HG03060 (cell line): ENCODE data around the gene NRP1.

Source experiments
- ATAC-seq: cut with Tn5 transposase; IDR thresholded peaks from one replicate; pipeline ENCODE4 v1.9.1; 2021; ENCODE audit warnings: low read depth, moderate number of reproducible peaks; ENCODE audit not compliant: unreplicated experiment

NRP1 gene

GRCh38 chr10:33217854-33218253 is 116.6 kb downstream of the NRP1 start:
- no peak for ATAC-seq

GRCh38 chr10:33216661-33217427 is 117.6 kb downstream of the NRP1 start:
- no peak for ATAC-seq

GRCh38 chr10:33215635-33216034 is 118.8 kb downstream of the NRP1 start:
- no peak for ATAC-seq

DNA sequence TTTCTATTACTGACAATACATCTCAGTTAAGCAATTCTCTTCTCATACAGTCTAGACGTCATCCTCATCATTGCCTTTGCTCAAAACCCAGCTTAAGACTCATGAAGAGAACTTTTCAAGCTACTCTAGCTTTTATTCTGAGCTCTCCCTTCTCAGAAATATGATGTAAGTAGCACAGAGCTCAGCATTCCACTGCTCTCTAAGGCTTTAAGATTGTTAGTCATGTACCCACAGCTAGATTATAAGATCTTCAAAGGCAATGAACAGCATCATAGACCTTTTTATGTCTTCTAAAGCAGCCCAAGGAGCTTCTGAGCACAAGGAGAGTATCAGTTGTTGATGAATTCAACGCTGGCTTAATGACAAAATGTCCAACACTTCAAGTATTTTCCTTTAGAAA is 119.3 kb downstream of the NRP1 start:
- no peak for ATAC-seq

- ATAC-seq, result no peak
These were observed 120.3 kb downstream of the NRP1 start for GRCh38 chr10:33214174-33214573.

DNA sequence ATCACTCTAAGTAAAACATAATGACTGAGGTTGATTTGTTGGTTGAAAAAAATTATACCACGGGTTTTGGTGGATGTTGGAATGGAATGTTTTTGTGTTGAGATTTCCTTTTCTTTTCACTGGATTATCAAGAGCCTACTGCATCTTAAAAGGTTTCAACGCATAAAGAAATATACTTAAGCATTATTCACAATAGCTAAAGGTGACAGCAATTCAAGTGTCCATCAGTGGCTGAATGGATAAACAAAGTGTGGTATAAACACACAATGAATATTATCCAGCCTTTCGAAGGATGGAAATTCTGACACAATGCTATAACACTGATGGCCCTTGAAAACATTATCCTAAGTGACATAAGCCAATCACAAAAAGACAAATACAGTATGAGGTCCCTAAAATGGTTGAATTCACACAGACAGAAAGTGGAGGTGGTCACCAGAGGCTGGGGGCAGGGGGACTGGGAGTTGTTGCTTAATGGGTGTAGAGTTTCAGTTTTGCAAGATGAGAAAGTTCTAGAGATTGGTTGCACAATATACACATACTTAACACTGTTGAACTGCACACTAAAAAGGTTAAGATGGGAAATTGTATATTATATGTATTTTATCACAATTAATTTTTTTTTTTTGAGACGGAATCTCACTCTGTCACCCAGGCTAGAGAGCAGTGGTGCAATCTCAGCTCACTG is 122.3 kb downstream of the NRP1 start:
- no peak for ATAC-seq

DNA sequence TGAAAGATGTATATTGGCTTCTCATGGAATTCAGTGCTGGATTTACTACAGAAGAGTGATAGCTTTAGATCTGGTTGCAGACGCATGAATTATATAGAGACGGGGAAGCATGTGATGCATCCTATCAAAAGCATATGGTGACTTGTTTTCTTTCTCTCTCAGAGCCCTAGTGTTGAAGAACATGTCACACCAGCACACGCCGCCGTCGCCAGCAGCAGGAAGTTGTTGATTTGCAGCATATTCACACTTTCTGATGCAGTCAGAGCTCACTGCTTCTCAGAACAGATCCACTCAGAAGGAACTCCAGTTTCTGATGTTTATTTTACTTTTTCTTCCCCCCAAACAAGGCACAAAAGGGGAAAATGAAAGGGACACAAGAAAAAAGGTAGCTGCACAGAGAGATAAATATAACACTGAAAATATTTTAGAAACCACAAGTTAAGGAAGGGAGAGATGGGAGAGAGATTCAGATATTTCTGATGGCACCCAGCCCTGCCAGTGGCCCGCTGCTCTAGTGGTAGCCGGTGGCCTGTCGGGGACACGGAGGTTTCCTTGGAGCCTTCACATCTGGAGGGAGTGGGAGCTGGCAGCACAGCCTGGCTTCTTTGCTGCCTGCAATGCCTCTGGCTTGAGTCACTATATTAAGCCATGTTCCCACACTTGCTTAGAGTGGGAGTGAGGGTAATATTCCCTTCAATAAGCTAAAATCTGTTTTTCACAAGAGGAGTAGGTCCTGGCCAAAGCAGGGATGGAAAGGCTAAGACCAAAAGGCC is 123.2 kb downstream of the NRP1 start:
- ATAC-seq, result no peak

- no peak for ATAC-seq
These were observed 124.7 kb downstream of the NRP1 start for GRCh38 chr10:33209802-33210201.

DNA sequence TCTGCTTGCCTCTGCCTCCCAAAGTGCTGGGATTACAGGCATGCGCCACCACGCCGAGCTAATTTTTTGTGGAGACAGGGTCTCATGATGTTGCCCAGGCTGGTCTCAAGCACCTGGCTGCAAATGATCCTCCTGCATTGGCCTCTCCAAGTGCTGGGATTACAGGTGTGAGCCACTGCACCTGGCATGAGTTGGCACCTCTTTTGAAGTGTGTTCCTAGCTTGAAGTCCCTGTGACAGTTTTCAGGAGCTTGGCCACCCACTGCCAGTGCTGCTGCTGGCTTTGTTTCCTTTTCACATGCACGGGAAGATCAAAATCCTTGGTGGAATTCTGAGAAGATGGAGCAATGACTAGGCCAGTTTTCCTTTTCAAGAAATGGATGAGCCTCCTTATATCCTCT is 126.3 kb downstream of the NRP1 start:
- no peak for ATAC-seq

GRCh38 chr10:33204031-33204430 is 130.4 kb downstream of the NRP1 start:
- ATAC-seq, result no peak

GRCh38 chr10:33201971-33202370 is 132.5 kb downstream of the NRP1 start:
- ATAC-seq, result no peak

- no peak for ATAC-seq
These were observed 133.2 kb downstream of the NRP1 start for GRCh38 chr10:33201056-33201780.

- no peak for ATAC-seq
These were observed 134.7 kb downstream of the NRP1 start for GRCh38 chr10:33199731-33200232.

DNA sequence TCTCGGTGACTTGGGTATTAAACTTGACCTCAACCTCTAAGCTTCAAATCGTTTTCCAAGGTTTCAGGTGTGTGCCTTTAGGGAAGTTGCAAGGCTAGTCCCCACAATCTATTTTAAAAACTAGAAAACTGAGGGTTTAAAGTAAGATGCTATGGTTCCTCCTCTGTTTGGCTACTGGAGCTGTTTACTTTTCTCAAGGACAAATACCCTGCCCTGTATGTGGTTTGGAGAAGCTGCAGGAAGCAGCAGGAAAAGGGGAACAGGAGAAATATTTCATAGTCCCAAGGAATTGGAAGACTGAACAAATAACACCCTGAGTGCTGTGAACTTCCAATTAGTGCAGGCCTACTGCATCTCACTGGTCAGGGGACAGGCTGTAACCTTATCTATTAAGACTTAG is 135.9 kb downstream of the NRP1 start:
- ATAC-seq, result no peak

GRCh38 chr10:33196710-33197491 is 137.6 kb downstream of the NRP1 start:
- no peak for ATAC-seq

- ATAC-seq, result no peak
These were observed 138.1 kb downstream of the NRP1 start for GRCh38 chr10:33196377-33196706.

GRCh38 chr10:33195608-33196376 is 138.7 kb downstream of the NRP1 start:
- no peak for ATAC-seq

GRCh38 chr10:33193701-33194521 is 140.6 kb downstream of the NRP1 start:
- no peak for ATAC-seq
